ENCODE data around the gene SLC47A1. TPM values are rescaled to one million over a fixed set of nuclear protein-coding genes. Genes with fewer than 3 reads are reported as not detected.
A peak's percentile ranks its signal among the peaks of the same experiment; 100 is the strongest.
"Not testable (repeated sequence)": the region's sequence is repeated elsewhere in the genome, so short reads cannot be mapped to it uniquely, and the experiment has no call there.

Gene SLC47A1
- total RNA-seq, 4 donors from 2014 or later: 0.32 to 0.96 TPM; not detected in 2

- no peaks in the 10 kb centered on the region for H3K27me3 ChIP-seq
- intact Hi-C loops (cut with DNase I; ENCODE audit: low total_unique reads) (loop anchor here (10.0 kb wide), 1 partner anchor 143 kb away; the partner anchor contains the start of gene B9D1), in situ Hi-C loops (cut with MboI; ENCODE audit: low pct_ligation_motif_present in 1 of 4, low pct_unique_long_range_greater_than_20kb in 1 of 4, low sequenced_read_pairs in 3 of 4) (loop anchor here in 1 of 4 donors (25.0 kb wide), 1 partner anchor 129 kb away; the partner anchor contains the start of gene ALDH3A2)
Observed at GRCh38 chr17:19507775-19508576, 25.7 kb upstream of the SLC47A1 start.

DNA sequence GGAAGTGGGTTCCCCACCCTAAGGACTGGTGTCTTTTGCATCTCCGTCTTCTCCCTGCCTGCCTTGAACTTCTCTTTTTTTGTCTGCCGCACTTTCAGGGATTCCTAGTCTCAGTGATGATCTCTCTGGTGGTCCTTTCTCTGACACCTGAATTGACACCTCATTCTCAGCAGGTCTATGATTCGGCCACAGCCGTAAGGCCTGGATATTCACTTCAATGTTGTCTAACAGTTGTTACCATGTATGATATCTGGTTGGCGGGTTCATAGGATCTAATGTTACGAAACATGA lies 25.1 kb upstream of the SLC47A1 start:
- 20 to 44% methylated on average over 1 to 6 of the region's 6 CpGs for WGBS, 2 donors (ENCODE audit: low coverage in 1 of 2)
- Histone ChIP-seq H3K27ac (peak overlapping the region; percentile 88 to 96 (median 92)), H3K9me3 (no peaks in the 10 kb centered on the region), H3K4me1 (peaks cover 0 to 8% (median 5%) of the 10 kb centered on the region in 4 donors), H3K4me3 (peak overlapping the region; percentile 61 to 83 (median 65)), H3K27me3 (no peaks in the 10 kb centered on the region), H3K36me3 (no peaks in the 10 kb centered on the region)
- no peak for DNase-seq
- in situ Hi-C loops (cut with MboI; ENCODE audit: low pct_ligation_motif_present in 1 of 4, low pct_unique_long_range_greater_than_20kb in 1 of 4, low sequenced_read_pairs in 3 of 4) (loop anchor here in 1 of 4 donors (25.0 kb wide), 1 partner anchor 129 kb away; the partner anchor contains the start of gene ALDH3A2), intact Hi-C loops (cut with DNase I; ENCODE audit: low total_unique reads) (loop anchor here (10.0 kb wide), 1 partner anchor 144 kb away; the partner anchor contains the start of gene B9D1)
- TF ChIP-seq CTCF (IDR thresholded peaks at IDR 0.05) (no peak), POLR2A (IDR thresholded peaks at IDR 0.05) (no peak)

More at GRCh38 chr17:19507775-19508576, 25.7 kb upstream of the SLC47A1 start:
- peak; percentile 61 to 72 (median 68) for TF ChIP-seq POLR2AphosphoS5 (IDR thresholded peaks at IDR 0.05)
- TF ChIP-seq EP300 (IDR thresholded peaks at IDR 0.05; ENCODE audit: low read depth): no peak
- peak; percentile 49 for TF ChIP-seq POLR2A (IDR thresholded peaks at IDR 0.05)
- peak overlapping the region; percentile 88 to 96 (median 92) for H3K27ac ChIP-seq
- DNase-seq: peak; percentile 91
- H3K4me3 ChIP-seq: peak overlapping the region; percentile 61 to 83 (median 65)
- H3K9me3 ChIP-seq: no peaks in the 10 kb centered on the region
- H3K36me3 ChIP-seq: no peaks in the 10 kb centered on the region
- WGBS, 2 donors (ENCODE audit: low coverage in 1 of 2): 1% methylated on average over 12 to 35 of the region's 60 CpGs
- H3K4me1 ChIP-seq: peaks cover 0 to 8% (median 5%) of the 10 kb centered on the region in 4 donors

GRCh38 chr17:19509281-19509852 lies 24.3 kb upstream of the SLC47A1 start:
- H3K27me3 ChIP-seq, H3K36me3 ChIP-seq, DNase-seq, H3K4me1 ChIP-seq, H3K9me3 ChIP-seq, H3K4me3 ChIP-seq: not testable (repeated sequence)
- 87 to 92% methylated on average over 2 to 5 of the region's 5 CpGs for WGBS, 2 donors (ENCODE audit: low coverage in 1 of 2)
- in situ Hi-C loops (cut with MboI; ENCODE audit: low pct_ligation_motif_present in 1 of 4, low pct_unique_long_range_greater_than_20kb in 1 of 4, low sequenced_read_pairs in 3 of 4): loop anchor here in 1 of 4 donors (25.0 kb wide), 1 partner anchor 128 kb away; the partner anchor contains the start of gene ALDH3A2
- intact Hi-C loops (cut with DNase I; ENCODE audit: low total_unique reads): loop anchor here (10.0 kb wide), 1 partner anchor 145 kb away; the partner anchor contains the start of gene B9D1
- peak overlapping the region in 1 of 4 donors; percentile 96 for H3K27ac ChIP-seq

- Histone ChIP-seq H3K4me1 (peaks cover 0 to 8% (median 5%) of the 10 kb centered on the region in 4 donors), H3K27me3 (no peaks in the 10 kb centered on the region), H3K27ac (no peak overlapping the region), H3K4me3 (no peak overlapping the region), H3K9me3 (no peaks in the 10 kb centered on the region), H3K36me3 (no peaks in the 10 kb centered on the region)
- in situ Hi-C loops (cut with MboI; ENCODE audit: low pct_ligation_motif_present in 1 of 4, low pct_unique_long_range_greater_than_20kb in 1 of 4, low sequenced_read_pairs in 3 of 4): loop anchor here (5.0 to 25.0 kb wide), 5 partner anchors 124 to 256 kb away; partner anchors contain the start of gene ALDH3A2 (in 2 of the 4)
- WGBS, 2 donors (ENCODE audit: low coverage in 1 of 2): 79% methylated on average over 9 of the region's 9 CpGs; no CpG with 5 or more reads in 1 of the 2 donors
- TF ChIP-seq EP300 (IDR thresholded peaks at IDR 0.05; ENCODE audit: low read depth): no peak
- no peak for TF ChIP-seq POLR2AphosphoS5 (IDR thresholded peaks at IDR 0.05)
- no peak for TF ChIP-seq CTCF (IDR thresholded peaks at IDR 0.05)
- TF ChIP-seq POLR2A (IDR thresholded peaks at IDR 0.05): no peak
- no peak for DNase-seq
- intact Hi-C loops (cut with DNase I; ENCODE audit: low total_unique reads): loop anchor here (10.0 kb wide), 1 partner anchor 134 kb away; the partner anchor contains the start of gene ALDH3A2
Observed at GRCh38 chr17:19510903-19511302, 22.8 kb upstream of the SLC47A1 start.
